ENCODE measurements around the gene BEND6. TPM values are rescaled to one million over a fixed set of nuclear protein-coding genes. Genes with fewer than 3 reads are reported as not detected.

The BEND6 gene
- total RNA-seq, 1 donor from 2014 or later = 1.5 TPM

DNA sequence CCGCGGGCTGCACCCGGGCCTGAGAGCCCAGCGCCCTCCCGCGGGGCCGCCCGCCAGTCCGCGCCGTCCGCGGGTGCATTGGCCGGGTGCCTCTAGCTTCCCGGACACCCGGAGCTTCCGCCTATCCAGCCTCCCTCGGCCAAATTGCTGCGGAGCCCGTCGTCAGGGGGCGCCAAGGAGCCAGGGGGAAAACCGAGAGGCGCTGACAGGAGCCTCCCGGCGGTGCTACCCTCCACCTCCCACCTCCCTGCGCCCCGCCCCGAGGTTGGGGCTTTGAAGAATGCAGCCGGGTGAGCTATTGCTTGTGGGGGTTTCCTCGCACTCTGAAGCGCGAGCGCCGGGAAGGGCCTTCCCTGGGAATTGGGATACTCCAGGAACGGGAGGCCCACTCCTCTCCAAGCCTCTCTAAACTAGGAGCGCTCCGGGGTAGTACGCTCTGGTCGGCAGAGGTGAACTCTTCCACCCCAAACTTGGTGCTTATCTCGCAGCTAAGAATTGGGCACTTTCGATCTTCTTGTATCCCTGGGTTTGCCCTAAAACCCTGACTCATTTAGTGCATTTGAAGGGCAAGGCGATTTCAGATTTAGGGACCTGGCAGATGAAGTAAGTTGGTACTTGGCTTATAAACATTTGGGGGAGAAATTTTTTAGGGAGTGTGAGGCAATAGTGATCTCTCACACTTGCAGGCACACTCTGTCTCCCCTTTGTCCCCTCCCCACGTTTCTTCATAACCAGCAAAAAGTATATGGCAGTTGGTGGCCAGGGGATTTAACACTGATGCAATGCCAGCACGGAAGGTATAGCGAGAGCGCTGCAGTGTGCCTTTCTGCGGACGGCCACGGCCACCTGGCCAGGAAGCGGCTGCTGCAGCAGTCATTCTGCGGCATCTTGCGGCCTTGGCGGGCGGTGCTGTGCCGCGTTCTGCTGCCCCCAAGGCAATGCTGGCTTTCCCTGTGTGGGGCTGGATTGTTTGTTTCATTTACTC, 556 bp downstream of the BEND6 start:
- no peak for TF ChIP-seq POLR2A (IDR thresholded peaks at IDR 0.05)
- TF ChIP-seq POLR2AphosphoS5 (IDR thresholded peaks at IDR 0.05; ENCODE audit: insufficient read depth in 1 of 2, low read depth in 1 of 2) = peak in 1 of 2 donors; percentile 6
- TF ChIP-seq, protein P1, sequence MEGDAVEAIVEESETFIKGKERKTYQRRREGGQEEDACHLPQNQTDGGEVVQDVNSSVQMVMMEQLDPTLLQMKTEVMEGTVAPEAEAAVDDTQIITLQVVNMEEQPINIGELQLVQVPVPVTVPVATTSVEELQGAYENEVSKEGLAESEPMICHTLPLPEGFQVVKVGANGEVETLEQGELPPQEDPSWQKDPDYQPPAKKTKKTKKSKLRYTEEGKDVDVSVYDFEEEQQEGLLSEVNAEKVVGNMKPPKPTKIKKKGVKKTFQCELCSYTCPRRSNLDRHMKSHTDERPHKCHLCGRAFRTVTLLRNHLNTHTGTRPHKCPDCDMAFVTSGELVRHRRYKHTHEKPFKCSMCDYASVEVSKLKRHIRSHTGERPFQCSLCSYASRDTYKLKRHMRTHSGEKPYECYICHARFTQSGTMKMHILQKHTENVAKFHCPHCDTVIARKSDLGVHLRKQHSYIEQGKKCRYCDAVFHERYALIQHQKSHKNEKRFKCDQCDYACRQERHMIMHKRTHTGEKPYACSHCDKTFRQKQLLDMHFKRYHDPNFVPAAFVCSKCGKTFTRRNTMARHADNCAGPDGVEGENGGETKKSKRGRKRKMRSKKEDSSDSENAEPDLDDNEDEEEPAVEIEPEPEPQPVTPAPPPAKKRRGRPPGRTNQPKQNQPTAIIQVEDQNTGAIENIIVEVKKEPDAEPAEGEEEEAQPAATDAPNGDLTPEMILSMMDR (IDR thresholded peaks at IDR 0.05) = peak; percentile 27 to 70 (median 44)
- peaks cover 15% of the 10 kb centered on the region for H3K4me1 ChIP-seq
- H3K9me3 ChIP-seq = no peaks in the 10 kb centered on the region
- no peaks in the 10 kb centered on the region for H3K36me3 ChIP-seq
- H3K27me3 ChIP-seq = no peaks in the 10 kb centered on the region
- peak overlapping the region; percentile 56 to 77 for H3K4me3 ChIP-seq
- H3K27ac ChIP-seq = peak overlapping the region; percentile 76
- intact Hi-C loops (cut with DNase I) = no loop called here
- no peak for DNase-seq (ENCODE audit: extremely low spot score in 2 of 2)

DNA sequence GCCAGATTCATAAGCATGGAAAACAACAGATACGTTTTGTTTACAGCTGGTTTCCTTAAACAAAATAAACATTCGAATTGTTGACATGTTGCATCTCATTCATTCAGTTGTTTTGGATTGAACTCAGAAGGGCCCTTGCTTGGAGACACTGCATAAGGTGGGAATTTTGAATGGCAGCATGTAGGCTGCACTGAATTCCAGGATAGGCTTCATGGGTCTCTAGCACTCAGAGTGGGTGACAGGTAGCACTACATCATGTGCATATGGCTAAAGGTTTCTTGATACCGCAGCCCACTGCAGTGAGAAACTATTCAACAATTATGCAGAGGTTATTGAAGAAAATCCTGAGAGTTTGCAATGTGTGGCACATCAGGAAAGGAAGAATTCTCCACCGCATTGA, 1.6 kb downstream of the BEND6 start:
- intact Hi-C loops (cut with DNase I) = no loop called here

DNA sequence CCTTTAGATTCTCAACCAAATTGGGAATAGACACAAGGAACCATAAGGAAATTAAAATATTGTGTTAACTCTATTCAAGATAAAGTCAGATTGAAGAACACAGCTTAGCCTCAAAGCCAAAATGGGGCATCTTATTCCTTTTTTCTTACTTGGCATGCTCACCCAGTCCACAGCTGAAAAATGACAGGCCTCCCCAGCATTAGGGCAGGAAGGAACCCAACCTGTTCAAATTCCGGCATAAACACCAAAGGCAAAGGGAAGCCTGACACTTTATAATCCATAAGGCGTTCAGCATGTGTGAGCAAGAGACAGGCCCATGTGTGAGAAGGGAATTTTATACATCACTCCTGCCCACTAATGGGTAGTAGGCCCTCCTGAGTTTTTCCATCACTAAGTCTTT, 2.9 kb downstream of the BEND6 start:
- intact Hi-C loops (cut with DNase I) = no loop called here
- H3K4me1 ChIP-seq = peaks cover 13% of the 10 kb centered on the region
- no peaks in the 10 kb centered on the region for H3K9me3 ChIP-seq
- no peaks in the 10 kb centered on the region for H3K36me3 ChIP-seq
- no peak overlapping the region for H3K4me3 ChIP-seq
- no peak for DNase-seq (ENCODE audit: extremely low spot score in 2 of 2)
- TF ChIP-seq, protein P1 (IDR thresholded peaks at IDR 0.05) = no peak
- TF ChIP-seq POLR2A (IDR thresholded peaks at IDR 0.05) (no peak), POLR2AphosphoS5 (IDR thresholded peaks at IDR 0.05; ENCODE audit: insufficient read depth in 1 of 2, low read depth in 1 of 2) (no peak)
- H3K27me3 ChIP-seq = no peaks in the 10 kb centered on the region
- no peak overlapping the region for H3K27ac ChIP-seq

More for the DNA sequence above, 1.6 kb downstream of the BEND6 start:
- Histone ChIP-seq H3K27ac (no peak overlapping the region), H3K4me3 (no peak overlapping the region), H3K27me3 (no peaks in the 10 kb centered on the region), H3K9me3 (no peaks in the 10 kb centered on the region), H3K36me3 (no peaks in the 10 kb centered on the region), H3K4me1 (peaks cover 15% of the 10 kb centered on the region)
- TF ChIP-seq POLR2A (IDR thresholded peaks at IDR 0.05) (no peak), POLR2AphosphoS5 (IDR thresholded peaks at IDR 0.05; ENCODE audit: insufficient read depth in 1 of 2, low read depth in 1 of 2) (no peak)
- TF ChIP-seq, protein P1 (IDR thresholded peaks at IDR 0.05) = no peak
- DNase-seq (ENCODE audit: extremely low spot score in 2 of 2) = no peak

- Histone ChIP-seq H3K36me3 (no peaks in the 10 kb centered on the region), H3K4me3 (no peak overlapping the region), H3K27me3 (no peaks in the 10 kb centered on the region), H3K9me3 (no peaks in the 10 kb centered on the region), H3K27ac (no peak overlapping the region), H3K4me1 (peaks cover 7% of the 10 kb centered on the region)
- TF ChIP-seq, protein P1 (IDR thresholded peaks at IDR 0.05) = no peak
- TF ChIP-seq POLR2A (IDR thresholded peaks at IDR 0.05) = no peak
- no peak for TF ChIP-seq POLR2AphosphoS5 (IDR thresholded peaks at IDR 0.05; ENCODE audit: insufficient read depth in 1 of 2, low read depth in 1 of 2)
- intact Hi-C loops (cut with DNase I) = no loop called here
- no peak for DNase-seq (ENCODE audit: extremely low spot score in 2 of 2)
Measured at GRCh38 chr6:56958481-56958880, 3.6 kb downstream of the BEND6 start.

DNA sequence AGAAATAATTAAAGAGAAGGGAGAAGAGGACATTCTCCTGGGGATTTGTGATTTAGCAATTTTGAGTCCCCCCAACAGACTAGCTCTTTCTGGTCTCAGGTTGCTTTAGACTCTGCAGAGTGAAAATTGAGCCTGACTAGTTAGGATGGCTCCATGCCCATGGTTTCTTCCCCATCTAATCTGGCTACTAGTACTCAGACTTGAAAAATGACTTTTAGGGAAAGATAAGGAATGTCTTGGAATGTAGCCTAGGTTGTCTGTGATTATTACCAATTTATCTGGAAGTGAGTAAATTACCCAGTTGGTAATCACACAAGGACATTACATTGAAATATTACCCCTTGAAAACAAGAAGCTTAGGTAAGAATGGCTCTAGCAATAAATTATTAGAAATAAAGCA, 4.2 kb downstream of the BEND6 start:
- intact Hi-C loops (cut with DNase I) = no loop called here
- Histone ChIP-seq H3K27me3 (no peaks in the 10 kb centered on the region), H3K36me3 (no peaks in the 10 kb centered on the region), H3K9me3 (no peaks in the 10 kb centered on the region), H3K4me1 (peaks cover 1% of the 10 kb centered on the region), H3K27ac (no peak overlapping the region), H3K4me3 (no peak overlapping the region)
- TF ChIP-seq, protein P1 (IDR thresholded peaks at IDR 0.05) = no peak
- no peak for TF ChIP-seq POLR2AphosphoS5 (IDR thresholded peaks at IDR 0.05; ENCODE audit: insufficient read depth in 1 of 2, low read depth in 1 of 2)
- no peak for TF ChIP-seq POLR2A (IDR thresholded peaks at IDR 0.05)
- DNase-seq (ENCODE audit: extremely low spot score in 2 of 2) = no peak

Data from vagina (tissue), 2 donors.